Upper lobe of right lung (tissue), 1 donor: ENCODE results near the gene IRF2BP1. TPM values are rescaled to one million over a fixed set of nuclear protein-coding genes. Genes with fewer than 3 reads are reported as not detected.

Experiments
- ATAC-seq: fragments of 200-7000 bp; cut with Tn5 transposase; one replicate; pipeline ENCODE4 v1.9.1; 2020; ENCODE audit warnings: mild to moderate bottlenecking, moderate library complexity
- DNase-seq: peaks from one replicate; pipeline ENCODE4 v3.0.0-alpha.2; 2020
- H3K27ac ChIP-seq: fragments of 200-600 bp; one replicate; pipeline ENCODE4 v1.8.0; 2022
- H3K27me3 ChIP-seq: fragments of 200-600 bp; one replicate; pipeline ENCODE4 v1.8.0; 2022; ENCODE audit warnings: mild to moderate bottlenecking
- H3K36me3 ChIP-seq: fragments of 200-600 bp; one replicate; pipeline ENCODE4 v1.8.0; 2022
- H3K4me1 ChIP-seq: fragments of 200-600 bp; one replicate; pipeline ENCODE4 v1.8.0; 2022
- H3K4me3 ChIP-seq: fragments of 200-600 bp; one replicate; pipeline ENCODE4 v1.8.0; 2022; ENCODE audit warnings: mild to moderate bottlenecking
- H3K9me3 ChIP-seq: fragments of 200-600 bp; one replicate; pipeline ENCODE4 v1.8.0; 2022
- CTCF ChIP-seq: fragments of 200-600 bp; IDR thresholded peaks from one replicate; pipeline ENCODE4 v1.8.0; 2022; ENCODE audit warnings: antibody characterized with exemption
- intact Hi-C: fragments of 100-400 bp; cut with DNase I; formaldehyde crosslinking; loops from one replicate; pipeline ENCODE4 v1.11.0; 2022
- total RNA-seq: library from RNA; stranded (reverse); fragmentation: NEBNext Ultra II Directional; extraction: Animal tissue kit (Norgen Biotek cat#: 25700); gene quantifications from one replicate; pipeline ENCODE4 v1.2.1, GENCODE V29; 2021
- donor health status: DM: no; HTN: yes; CAD: no; lungs with severe emphysema.

The IRF2BP1 gene
- total RNA-seq, 1 donor from 2014 or later: 25.0 TPM

GRCh38 chr19:45895519-45895972 lies 9.6 kb upstream of the IRF2BP1 start:
- Histone ChIP-seq H3K36me3 (peaks cover 34% of the 10 kb centered on the region), H3K27ac (no peak overlapping the region), H3K9me3 (no peaks in the 10 kb centered on the region), H3K4me3 (no peak overlapping the region), H3K27me3 (no peaks in the 10 kb centered on the region), H3K4me1 (no peaks in the 10 kb centered on the region)
- TF ChIP-seq CTCF: no peak
- intact Hi-C loops: no loop called here
- no peak for ATAC-seq
- no peak for DNase-seq

- H3K4me1 ChIP-seq: peaks cover 4% of the 10 kb centered on the region
- H3K9me3 ChIP-seq: no peaks in the 10 kb centered on the region
- intact Hi-C loops: no loop called here
- no peak for TF ChIP-seq CTCF
- peaks cover 6% of the 10 kb centered on the region for H3K36me3 ChIP-seq
- H3K27ac ChIP-seq: no peak overlapping the region
- H3K27me3 ChIP-seq: no peaks in the 10 kb centered on the region
- no peak overlapping the region for H3K4me3 ChIP-seq
- DNase-seq (no peak), ATAC-seq (no peak)
Measured at GRCh38 chr19:45890877-45891276, 4.9 kb upstream of the IRF2BP1 start.

DNA sequence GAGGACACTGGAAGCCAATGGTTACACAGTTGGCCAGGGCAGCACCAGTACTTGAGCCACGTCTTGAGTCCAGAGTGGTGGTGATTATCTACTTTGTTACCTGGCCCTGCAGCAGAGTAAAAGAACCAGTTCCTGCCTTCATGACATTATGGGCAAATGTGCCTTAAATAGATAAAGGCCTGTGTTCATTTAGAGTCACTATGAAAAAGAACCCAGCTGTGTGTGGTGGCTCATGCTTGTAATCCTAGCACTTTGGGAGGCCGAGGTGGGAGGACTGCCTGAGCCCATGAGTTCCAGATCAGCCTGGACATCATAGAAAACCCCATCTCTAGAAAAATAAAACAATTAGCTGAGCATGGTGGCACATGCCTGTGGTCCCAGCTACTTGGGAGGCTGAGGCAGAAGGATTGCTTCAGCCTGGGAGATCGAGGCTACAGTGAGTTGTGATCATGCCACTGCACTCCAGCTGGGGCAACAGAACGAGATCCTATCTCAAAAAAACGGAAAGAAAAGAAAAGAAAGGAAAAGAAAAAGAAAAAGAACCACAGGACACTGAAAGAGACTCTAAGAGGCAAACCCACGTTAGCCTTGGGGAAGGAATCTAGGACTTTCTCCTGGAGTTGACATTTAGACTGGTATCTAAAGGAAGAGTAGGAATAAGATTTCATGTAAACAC lies 3.4 kb upstream of the IRF2BP1 start:
- intact Hi-C loops: no loop called here
- TF ChIP-seq CTCF: no peak
- H3K4me3 ChIP-seq: no peak overlapping the region
- no peaks in the 10 kb centered on the region for H3K27me3 ChIP-seq
- ATAC-seq: no peak
- DNase-seq: no peak
- no peaks in the 10 kb centered on the region for H3K36me3 ChIP-seq
- H3K4me1 ChIP-seq: peaks cover 12% of the 10 kb centered on the region
- no peaks in the 10 kb centered on the region for H3K9me3 ChIP-seq
- H3K27ac ChIP-seq: no peak overlapping the region

DNA sequence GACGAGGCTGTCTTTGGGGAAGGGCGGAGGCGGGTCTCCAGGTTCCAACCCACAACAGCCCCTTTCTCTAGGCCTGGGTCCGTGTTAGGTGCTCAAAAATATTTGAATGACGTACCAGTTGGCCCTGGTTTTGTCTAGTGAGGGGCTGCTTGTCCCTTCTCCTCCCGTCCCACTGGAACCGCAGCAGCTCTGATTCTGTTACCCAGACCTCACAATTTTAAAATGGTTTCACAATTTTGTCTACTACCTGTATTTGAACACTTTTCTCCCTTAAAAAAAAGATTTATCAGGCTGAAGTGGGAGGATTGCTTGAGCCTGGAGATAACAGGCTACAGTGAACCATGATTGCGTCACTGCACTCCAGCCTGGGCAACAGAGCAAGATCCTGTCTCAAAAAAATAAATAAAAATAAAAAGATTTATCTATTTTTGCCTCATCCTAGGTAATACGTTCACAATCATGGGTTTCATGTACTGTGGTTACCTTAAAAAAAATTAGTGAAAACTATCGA lies 1.3 kb upstream of the IRF2BP1 start:
- TF ChIP-seq CTCF: no peak
- peaks cover 32% of the 10 kb centered on the region for H3K4me1 ChIP-seq
- H3K27ac ChIP-seq: peak overlapping the region; percentile 92
- no peak for DNase-seq
- peak overlapping the region; percentile 72 for H3K4me3 ChIP-seq
- ATAC-seq: no peak
- intact Hi-C loops: no loop called here
- H3K36me3 ChIP-seq: no peaks in the 10 kb centered on the region
- H3K27me3 ChIP-seq: no peaks in the 10 kb centered on the region
- H3K9me3 ChIP-seq: no peaks in the 10 kb centered on the region

GRCh38 chr19:45886427-45887199 lies 672 bp upstream of the IRF2BP1 start:
- H3K27me3 ChIP-seq: no peaks in the 10 kb centered on the region
- TF ChIP-seq CTCF: no peak
- no peaks in the 10 kb centered on the region for H3K36me3 ChIP-seq
- intact Hi-C loops: no loop called here
- peak; percentile 86 for ATAC-seq
- DNase-seq: peak; percentile 94
- peaks cover 32% of the 10 kb centered on the region for H3K4me1 ChIP-seq
- no peaks in the 10 kb centered on the region for H3K9me3 ChIP-seq
- H3K4me3 ChIP-seq: peak overlapping the region; percentile 72
- H3K27ac ChIP-seq: peak overlapping the region; percentile 92
